ENCODE results near the gene PRX.
A peak's percentile ranks its signal among the peaks of the same experiment; 100 is the strongest.
"Not testable (repeated sequence)": the region's sequence is repeated elsewhere in the genome, so short reads cannot be mapped to it uniquely, and the experiment has no call there.

The PRX gene

DNA sequence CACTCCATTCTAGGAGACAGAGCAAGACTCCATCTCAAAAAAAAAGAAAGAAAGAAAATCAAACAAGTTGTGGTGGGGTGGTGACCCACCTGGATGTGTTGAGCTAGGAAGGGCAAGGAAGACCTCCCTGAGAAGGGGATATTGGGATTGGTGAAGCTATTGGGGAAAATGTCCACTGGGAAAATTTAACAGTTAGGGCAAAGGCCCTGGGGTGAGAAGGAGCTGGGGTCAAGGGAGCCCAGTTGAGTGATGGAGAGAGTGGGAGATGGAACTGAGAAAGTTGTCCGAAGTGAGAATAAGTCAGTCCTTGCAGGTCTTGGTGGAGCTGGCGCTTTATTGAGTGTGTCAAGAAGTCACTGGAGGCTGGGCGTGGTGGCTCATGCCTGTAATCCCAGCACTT lies 25.1 kb upstream of the PRX start:
- no peak for DNase-seq

DNA sequence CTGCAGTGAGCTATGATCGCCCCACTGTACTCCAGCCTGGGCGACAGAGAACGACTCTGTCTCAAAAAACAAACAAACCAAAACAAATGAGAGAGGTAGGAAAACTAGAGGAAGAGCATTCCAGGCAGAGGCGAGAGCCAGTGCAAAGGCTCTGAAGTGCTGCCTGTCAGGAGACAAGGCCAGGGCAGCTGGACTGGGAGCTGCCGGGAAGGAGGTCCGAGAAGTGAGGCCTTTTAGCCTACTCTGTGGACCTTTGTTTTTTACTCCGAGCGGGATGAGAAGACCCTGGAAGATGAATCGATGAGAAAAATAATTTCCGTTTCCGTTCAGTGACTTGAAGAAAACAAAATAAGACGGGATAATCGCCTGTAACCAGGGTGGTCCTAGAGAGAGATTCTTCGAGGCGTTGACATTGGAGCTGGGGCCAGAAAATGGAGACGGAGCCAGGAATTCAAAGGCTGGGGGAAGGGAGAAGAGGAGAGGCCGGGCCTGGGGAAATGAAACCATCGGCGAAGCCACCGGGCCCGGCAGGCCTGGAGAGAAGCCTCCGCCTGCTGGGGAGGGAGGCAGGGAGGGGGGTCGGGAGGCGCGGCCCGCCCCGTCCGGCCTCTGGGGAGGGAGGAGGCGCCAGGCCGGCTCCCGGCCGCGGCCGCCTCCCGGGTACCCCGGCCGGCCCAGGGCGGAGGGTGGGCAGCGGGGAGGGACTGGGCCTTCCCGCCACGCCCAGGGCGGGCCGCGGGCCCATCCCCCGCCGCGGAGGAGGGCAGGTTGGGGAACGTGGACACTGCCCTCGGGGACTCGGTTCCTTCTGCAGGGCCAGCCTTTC lies 20.4 kb upstream of the PRX start:
- DNase-seq: peak; percentile 79

DNA sequence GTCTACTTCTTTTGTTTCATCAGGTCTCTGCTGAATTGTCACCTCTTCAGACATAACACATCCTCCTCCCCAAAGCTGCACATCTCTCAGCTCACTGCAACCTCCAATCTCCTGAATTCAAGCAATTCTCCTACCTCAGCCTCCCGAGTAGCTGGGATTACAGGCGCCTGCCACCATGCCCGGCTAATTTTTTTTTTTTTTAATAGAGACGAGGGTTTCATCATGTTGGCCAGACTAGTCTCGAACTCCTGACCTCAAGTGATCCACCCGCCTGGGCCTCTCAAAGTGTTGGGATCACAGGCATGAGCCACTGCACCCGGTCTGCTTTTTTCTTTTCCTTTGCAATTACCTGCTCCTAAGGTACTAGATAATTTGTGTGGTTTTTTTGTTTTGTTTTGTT lies 19.6 kb upstream of the PRX start:
- DNase-seq: not testable (repeated sequence)

GRCh38 chr19:40431698-40432097 lies 18.5 kb upstream of the PRX start:
- DNase-seq: no peak

- DNase-seq: not testable (repeated sequence)
Observed at GRCh38 chr19:40430242-40430641, 17.1 kb upstream of the PRX start.

- not testable (repeated sequence) for DNase-seq
Observed at GRCh38 chr19:40428197-40428596, 15.0 kb upstream of the PRX start.

DNA sequence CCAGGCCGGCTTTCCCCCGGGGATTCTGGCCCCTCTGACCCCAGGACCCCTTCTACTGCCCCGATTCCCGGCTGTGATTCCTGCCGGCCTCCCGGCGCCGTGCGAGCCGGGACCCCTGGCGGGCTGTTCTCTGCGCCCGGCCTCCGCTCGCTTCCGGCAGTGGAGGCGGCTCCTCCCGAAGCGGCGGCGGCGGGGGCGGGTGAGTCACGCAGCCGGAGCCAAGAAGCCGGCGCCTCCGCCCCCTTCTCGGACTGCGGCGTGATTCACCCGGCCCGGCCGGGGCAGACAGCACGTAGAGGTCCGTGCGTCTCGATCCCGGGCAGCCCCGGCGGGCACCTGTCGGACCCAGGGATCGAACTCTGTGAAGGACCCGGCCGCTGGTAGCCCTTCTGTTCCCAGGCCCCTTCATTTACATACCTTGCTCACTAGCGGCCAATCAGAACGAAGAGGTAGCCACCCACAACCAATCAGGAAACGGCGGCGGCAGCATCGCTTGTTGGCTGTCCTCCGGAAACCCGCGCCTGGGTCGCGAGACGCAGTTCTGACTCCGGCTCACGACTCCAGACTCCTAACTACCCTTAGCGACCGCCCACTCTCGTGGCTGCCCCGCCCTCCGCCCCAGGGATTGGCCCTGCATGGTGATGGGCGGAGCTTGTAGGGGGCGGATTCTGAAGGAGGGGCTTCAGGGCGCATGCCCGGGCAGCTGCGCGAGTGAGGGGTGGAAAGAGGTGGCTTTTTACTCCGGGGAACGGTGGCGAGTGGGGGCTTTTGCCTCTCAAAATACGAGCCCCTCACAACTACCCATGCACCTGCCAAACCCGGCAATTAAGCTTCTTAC lies 12.5 kb upstream of the PRX start, which contains the start of gene SERTAD1:
Gene SERTAD1 (minus strand): TSS at position 543 of the 838 bp plus-strand sequence. CDS start 2,446 bp downstream, outside the sequence.
- DNase-seq: peak; percentile 99

- DNase-seq: no peak
Observed at GRCh38 chr19:40424637-40425449, 11.7 kb upstream of the PRX start.

- DNase-seq: no peak
Observed at GRCh38 chr19:40423938-40424337, 10.8 kb upstream of the PRX start.

DNA sequence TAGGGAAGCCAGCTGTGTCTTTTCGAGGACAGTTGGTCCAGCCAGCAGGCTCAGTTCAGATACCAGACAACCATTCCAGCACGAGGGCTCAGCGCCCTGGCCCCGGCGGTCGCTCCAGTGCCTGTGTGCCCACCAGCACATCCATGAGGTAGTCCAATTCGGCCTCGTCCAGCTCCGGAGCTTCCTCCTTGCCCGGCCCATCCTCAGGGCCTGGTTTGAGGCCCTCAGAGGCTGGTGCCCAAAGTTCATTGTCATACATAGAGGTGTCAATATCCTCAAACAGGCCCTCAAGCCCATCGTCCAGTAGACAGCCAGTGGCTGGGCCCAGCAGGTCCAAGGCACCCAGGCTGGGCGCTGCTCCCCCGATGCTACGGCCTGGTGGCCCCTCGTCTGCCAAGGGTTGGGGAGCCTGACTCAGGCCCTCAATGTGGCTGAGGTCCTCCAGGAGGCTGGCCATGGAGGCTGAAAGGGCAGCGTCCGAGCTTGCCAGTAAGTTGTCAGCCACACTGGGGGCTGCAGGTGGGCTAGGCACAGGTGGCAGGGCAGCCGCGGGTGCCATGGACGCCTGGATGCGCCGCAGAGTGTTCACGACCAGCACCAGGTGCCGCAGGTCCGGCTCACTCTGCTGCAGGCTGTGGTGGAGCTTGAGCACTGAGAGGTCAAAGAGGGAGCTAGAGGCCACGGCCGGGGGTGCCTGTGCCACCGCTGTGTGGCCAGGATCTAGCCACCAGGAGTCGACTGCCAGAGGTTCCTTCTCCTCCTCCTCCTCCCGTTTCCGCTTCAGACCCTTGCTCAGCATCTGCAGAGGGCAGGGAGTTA lies 9.8 kb upstream of the PRX start:
- no peak for DNase-seq

DNA sequence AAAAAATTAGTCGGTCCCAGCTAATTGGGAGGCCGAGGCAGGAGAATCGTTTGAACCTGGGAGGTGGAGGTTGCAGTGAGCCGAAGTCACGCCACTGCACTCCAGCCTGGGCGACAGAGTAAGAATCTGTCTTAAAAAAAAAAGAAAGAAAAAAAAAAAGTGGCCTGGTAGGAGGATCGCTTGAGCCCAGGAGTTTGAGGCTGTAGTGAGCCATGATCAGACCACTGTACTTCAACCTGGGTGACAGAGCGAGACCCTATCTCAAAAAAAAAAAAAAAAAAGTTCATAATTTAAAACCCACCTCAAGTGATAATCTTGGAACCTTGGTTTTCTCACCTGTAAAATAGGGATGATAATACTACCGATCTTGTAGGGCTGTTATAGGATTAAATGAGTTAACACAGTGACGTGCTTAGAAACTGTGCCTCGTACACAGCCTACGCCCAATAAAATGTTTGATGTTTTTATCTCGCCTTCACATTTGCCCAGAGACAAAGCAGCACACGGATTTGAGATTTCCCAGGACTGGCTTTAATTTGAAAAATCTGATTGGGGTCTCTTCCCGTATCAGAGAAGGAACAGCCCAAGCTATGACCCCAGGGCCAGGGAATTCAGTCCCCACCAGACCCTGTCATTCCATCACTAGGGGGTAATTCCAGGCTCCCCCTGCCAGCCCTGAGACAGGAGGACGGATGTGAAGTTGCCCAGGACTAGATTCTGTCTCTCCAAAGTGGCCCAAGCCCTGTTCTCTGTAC lies 9.0 kb upstream of the PRX start:
- DNase-seq: no peak

DNA sequence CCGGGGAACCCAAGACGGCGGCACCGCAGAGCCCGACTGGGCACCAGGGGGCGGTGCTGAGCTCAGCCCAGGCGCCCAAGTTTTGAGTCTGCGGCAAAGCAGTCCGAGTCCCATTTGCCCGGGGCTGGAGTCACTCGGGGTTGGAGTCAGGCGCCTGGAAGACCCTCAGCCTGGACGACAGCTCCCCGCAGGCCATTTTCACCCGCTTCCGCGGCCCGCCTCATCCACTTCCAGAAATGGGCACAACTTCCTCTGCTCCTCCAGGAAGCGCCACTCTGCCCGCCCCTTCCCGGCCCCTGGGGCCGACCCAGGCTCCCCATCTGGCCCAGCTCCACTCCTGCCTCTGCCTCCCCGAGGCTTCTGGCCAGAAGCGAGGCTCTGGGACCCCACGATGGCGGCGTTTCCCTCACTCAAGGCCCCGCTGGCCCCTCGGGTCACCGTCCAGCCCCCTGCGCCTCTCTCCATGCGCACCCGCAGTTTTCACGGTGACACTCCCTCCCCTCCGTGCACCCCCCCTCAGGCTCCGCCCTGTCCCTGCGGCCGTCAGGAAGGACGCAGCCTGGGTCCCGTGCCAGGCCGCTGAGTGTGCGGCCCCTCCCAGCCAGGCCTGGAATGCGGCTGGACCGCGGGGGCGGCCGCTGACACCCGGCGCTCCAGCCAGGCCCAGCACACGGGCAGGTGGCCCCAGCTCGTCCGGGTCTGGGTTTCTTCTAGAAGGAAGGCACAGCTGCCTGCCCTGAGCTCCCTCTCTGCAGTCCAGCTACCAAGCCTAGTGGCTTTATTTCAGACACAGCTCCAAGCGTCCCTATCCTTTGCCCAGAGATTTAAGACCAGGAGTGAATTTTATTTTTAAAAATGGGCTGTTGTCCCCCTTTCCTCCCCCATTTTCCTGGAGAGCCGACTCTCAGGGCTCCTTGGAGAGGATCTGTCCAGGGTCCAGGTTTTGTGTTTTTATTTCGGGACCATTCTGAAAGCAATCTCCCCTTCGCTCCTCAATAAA lies 7.9 kb upstream of the PRX start:
- peak; percentile 80 for DNase-seq

DNA sequence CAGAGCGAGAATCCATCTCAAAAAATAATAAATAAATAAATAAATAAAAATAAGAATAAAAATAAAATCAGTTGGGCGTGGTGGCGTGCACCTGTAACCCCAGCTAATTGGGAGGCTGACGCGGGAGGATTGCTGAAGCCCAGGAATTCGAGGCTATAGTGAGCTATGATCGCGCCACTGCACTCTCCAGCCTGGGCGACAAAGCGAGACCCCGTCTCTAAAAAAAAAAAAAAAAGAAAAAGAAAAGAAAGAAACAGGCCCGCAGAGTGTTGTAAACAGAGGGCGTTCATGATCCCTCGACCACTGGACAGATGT lies 7.2 kb upstream of the PRX start:
- DNase-seq: no peak

GRCh38 chr19:40419780-40420179 lies 6.6 kb upstream of the PRX start:
- DNase-seq: no peak

DNA sequence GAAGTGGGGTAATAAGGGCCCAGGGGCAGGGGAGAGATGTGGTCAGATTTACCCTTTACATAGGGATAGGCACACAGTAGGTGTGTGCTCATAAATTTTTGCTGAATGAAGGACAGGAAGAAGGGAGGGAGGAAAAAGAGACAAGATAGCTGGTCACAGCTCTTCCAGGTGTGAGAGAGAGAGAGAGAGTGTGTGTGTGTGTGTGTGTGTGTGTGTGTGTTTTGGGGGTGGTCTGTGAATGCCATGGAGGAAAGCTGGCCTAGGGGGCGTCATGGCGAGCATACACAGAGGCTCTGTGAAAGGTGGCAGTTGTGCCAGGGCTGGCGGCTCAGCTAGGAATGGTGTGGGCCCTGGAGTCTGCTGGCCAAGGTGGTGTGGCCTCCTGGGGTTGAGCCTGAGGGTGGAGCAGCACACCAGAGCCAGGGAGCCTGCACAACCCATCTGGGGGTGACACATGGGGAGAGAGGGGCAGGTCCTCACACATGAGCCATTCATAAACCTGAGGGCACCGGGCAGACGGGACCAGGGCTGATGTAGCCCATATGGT lies 6.0 kb upstream of the PRX start:
- no peak for DNase-seq

DNA sequence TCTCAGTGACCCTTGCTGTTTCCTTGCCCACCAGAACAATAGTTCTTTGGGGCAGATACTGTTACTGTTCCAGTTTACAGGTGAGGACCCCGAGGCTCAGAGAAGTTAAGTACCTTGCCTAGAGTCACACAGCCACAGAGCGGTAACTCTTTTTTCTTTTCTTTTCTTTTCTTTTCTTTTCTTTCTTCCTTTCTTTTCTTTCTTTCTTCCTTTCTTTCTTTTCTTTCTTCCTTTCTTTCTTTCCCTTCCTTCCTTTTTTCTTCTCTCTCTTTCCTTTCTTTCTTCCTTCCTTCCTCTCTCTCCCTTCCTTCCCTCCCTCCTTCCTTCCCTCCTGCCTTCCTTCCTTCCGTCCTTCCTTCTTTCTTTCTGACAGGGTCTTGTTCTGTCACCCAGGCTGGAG lies 4.9 kb upstream of the PRX start:
- no peak for DNase-seq

GRCh38 chr19:40417643-40417981 lies 4.4 kb upstream of the PRX start:
- DNase-seq: no peak

- DNase-seq: peak; percentile 89
Observed at GRCh38 chr19:40416918-40417642, 3.9 kb upstream of the PRX start.

DNA sequence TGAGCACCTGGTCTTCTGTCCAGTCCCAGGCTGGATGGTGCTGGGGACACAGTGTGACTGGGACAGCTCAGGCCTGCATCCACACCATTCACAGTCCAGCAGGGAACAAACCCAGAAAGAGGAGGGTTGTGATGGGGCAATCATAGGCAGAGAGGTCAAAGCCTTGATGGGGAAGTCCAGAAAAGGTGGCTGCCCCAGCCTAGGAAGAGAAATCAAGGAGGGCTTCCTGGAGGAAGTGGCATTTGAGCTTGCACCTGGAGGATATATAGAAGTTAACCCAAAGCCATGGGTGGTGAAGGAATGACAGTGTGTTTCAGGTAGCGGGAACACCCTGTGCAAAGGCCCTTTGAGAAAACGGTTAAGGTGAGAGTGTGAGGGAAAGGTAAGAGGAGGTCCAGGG lies 2.6 kb upstream of the PRX start:
- no peak for DNase-seq

All from GDM1 (cell line).